H9 (cell line): ENCODE results near the gene GDF15. TPM values are rescaled to one million over a fixed set of nuclear protein-coding genes. Genes with fewer than 3 reads are reported as not detected.

Experiments used
- DNase-seq: peaks from one replicate; pipeline ENCODE4 v3.0.0-alpha.2; 2017
- H2AFZ ChIP-seq: one replicate; pipeline ENCODE4 v1.6.1; 2013; ENCODE audit warnings: mild to moderate bottlenecking, low read length, control low read depth, moderate library complexity
- H2AK5ac ChIP-seq: 2 replicates; pipeline ENCODE4 v1.6.1; 2013; ENCODE audit warnings: low read length, control low read depth, mixed read lengths; ENCODE audit not compliant: insufficient read length
- H2BK120ac ChIP-seq: one replicate; pipeline ENCODE4 v1.6.1; 2013; ENCODE audit warnings: low read depth, mild to moderate bottlenecking, low read length, control low read depth, inconsistent platforms; ENCODE audit not compliant: poor library complexity, severe bottlenecking
- H2BK12ac ChIP-seq: 2 replicates; pipeline ENCODE4 v1.6.1; 2013; ENCODE audit warnings: low read length, control low read depth, mixed read lengths, low read depth; ENCODE audit not compliant: insufficient read length
- H2BK15ac ChIP-seq: 2 replicates; pipeline ENCODE4 v1.6.1; 2013; ENCODE audit warnings: low read depth, low read length, control low read depth
- H2BK20ac ChIP-seq: one replicate; pipeline ENCODE4 v1.6.1; 2013; ENCODE audit warnings: low read depth, mild to moderate bottlenecking, low read length, control low read depth, inconsistent platforms; ENCODE audit not compliant: poor library complexity, severe bottlenecking
- H2BK5ac ChIP-seq: 2 replicates; pipeline ENCODE4 v1.6.1; 2013; ENCODE audit warnings: low read length, control low read depth, mixed read lengths; ENCODE audit not compliant: insufficient read length
- H3K14ac ChIP-seq: 2 replicates; pipeline ENCODE4 v1.6.1; 2013; ENCODE audit warnings: low read length, control low read depth; ENCODE audit not compliant: insufficient read depth
- H3K18ac ChIP-seq: 2 replicates; pipeline ENCODE4 v1.6.1; 2013; ENCODE audit warnings: low read depth, mild to moderate bottlenecking, mixed read lengths, low read length, control low read depth; ENCODE audit not compliant: insufficient read length
- H3K23ac ChIP-seq: 2 replicates; pipeline ENCODE4 v1.6.1; 2013; ENCODE audit warnings: low read length, control low read depth, mixed read lengths, low read depth; ENCODE audit not compliant: insufficient read length
- H3K23me2 ChIP-seq: 2 replicates; pipeline ENCODE4 v1.6.1; 2013; ENCODE audit warnings: low read depth, mild to moderate bottlenecking, mixed read lengths, low read length, control low read depth; ENCODE audit not compliant: insufficient read length, poor library complexity, severe bottlenecking
- H3K27ac ChIP-seq: 2 replicates; pipeline ENCODE4 v1.5.1; 2013; ENCODE audit warnings: low read length, control low read depth, mixed read lengths, low read depth; ENCODE audit not compliant: insufficient read length
- H3K27me3 ChIP-seq: 2 replicates; pipeline ENCODE4 v1.6.1; 2013; ENCODE audit warnings: low read length, control low read depth, inconsistent platforms; ENCODE audit not compliant: insufficient read depth
- H3K4ac ChIP-seq: 2 replicates; pipeline ENCODE4 v1.6.1; 2013; ENCODE audit warnings: low read depth, mild to moderate bottlenecking, control low read depth, inconsistent platforms, low read length, moderate library complexity
- H3K4me1 ChIP-seq: 2 replicates; pipeline ENCODE4 v1.6.1; 2013; ENCODE audit warnings: low read length, control low read depth, inconsistent platforms; ENCODE audit not compliant: insufficient read depth
- H3K4me2 ChIP-seq: 2 replicates; pipeline ENCODE4 v1.6.1; 2013; ENCODE audit warnings: low read length, control low read depth, mixed read lengths; ENCODE audit not compliant: insufficient read length, insufficient read depth
- H3K56ac ChIP-seq: 2 replicates; pipeline ENCODE4 v1.6.1; 2013; ENCODE audit warnings: low read depth, mild to moderate bottlenecking, mixed read lengths, low read length, control low read depth; ENCODE audit not compliant: insufficient read length
- H3K79me1 ChIP-seq: 2 replicates; pipeline ENCODE4 v1.6.1; 2013; ENCODE audit warnings: low read depth, mild to moderate bottlenecking, moderate library complexity, low read length, control low read depth, inconsistent platforms; ENCODE audit not compliant: insufficient read depth, poor library complexity, severe bottlenecking
- H3K79me2 ChIP-seq: 2 replicates; pipeline ENCODE4 v1.6.1; 2013; ENCODE audit warnings: low read length, control low read depth, inconsistent platforms; ENCODE audit not compliant: insufficient read depth
- H3K9ac ChIP-seq: 2 replicates; pipeline ENCODE4 v1.6.1; 2013; ENCODE audit warnings: low read length, control low read depth, mixed read lengths; ENCODE audit not compliant: insufficient read length; ENCODE audit errors: extremely low read depth
- H3K9me3 ChIP-seq: one replicate; pipeline ENCODE4 v1.6.1; 2013; ENCODE audit warnings: low read depth, low read length, inconsistent platforms; ENCODE audit not compliant: control insufficient read depth
- H3T11ph ChIP-seq: one replicate; pipeline ENCODE4 v1.6.1; 2013; ENCODE audit warnings: mild to moderate bottlenecking, low read length, control low read depth, inconsistent platforms
- H4K20me1 ChIP-seq: one replicate; pipeline ENCODE4 v1.6.1; 2013; ENCODE audit not compliant: control insufficient read depth, insufficient read length, insufficient read depth
- H4K5ac ChIP-seq: 2 replicates; pipeline ENCODE4 v1.6.1; 2013; ENCODE audit warnings: low read depth, mild to moderate bottlenecking, mixed read lengths, low read length, control low read depth; ENCODE audit not compliant: insufficient read length
- H4K8ac ChIP-seq: replicated peaks from 2 replicates; pipeline ENCODE4 v1.6.1; 2013; ENCODE audit warnings: low read length, control low read depth, mixed read lengths, low read depth; ENCODE audit not compliant: insufficient read length
- H4K91ac ChIP-seq: 2 replicates; pipeline ENCODE4 v1.6.1; 2013; ENCODE audit warnings: low read depth, mild to moderate bottlenecking, moderate library complexity, mixed read lengths, low read length, control low read depth; ENCODE audit not compliant: insufficient read length
- H3K27ac Mint-ChIP-seq, 3 experiments: 2 replicates in 2 of 3; 3 replicates in 1 of 3; pipeline ENCODE4 v1.8.0; 2020 to 2021; ENCODE audit warnings: mixed read lengths in 3 of 3, mild to moderate bottlenecking in 1 of 3, moderate library complexity in 1 of 3
- H3K27me3 Mint-ChIP-seq: 2 replicates; pipeline ENCODE4 v1.8.0; 2021; ENCODE audit warnings: low read depth, mild to moderate bottlenecking, moderate library complexity, mixed read lengths
- H3K36me3 Mint-ChIP-seq, 3 experiments: 2 replicates in 2 of 3; 3 replicates in 1 of 3; pipeline ENCODE4 v1.8.0; 2020 to 2021; ENCODE audit warnings: low read depth in 3 of 3, mixed read lengths in 3 of 3; ENCODE audit not compliant: insufficient read depth in 1 of 3
- H3K4me1 Mint-ChIP-seq, 2 experiments: 2 replicates each; pipeline ENCODE4 v1.8.0; 2020; ENCODE audit warnings: mixed read lengths in 2 of 2
- H3K4me3 Mint-ChIP-seq, 2 experiments: 2 replicates in 1 of 2; 3 replicates in 1 of 2; pipeline ENCODE4 v1.8.0; 2020 to 2021; ENCODE audit warnings: mild to moderate bottlenecking in 2 of 2, mixed read lengths in 2 of 2, moderate library complexity in 1 of 2
- H3K9me3 Mint-ChIP-seq, 2 experiments: 2 replicates in 1 of 2; 3 replicates in 1 of 2; pipeline ENCODE4 v1.8.0; 2020; ENCODE audit warnings: mild to moderate bottlenecking in 2 of 2, mixed read lengths in 2 of 2, moderate library complexity in 1 of 2
- CTCF ChIP-seq: fragments of 200-600 bp; sonication (generic); conservative IDR thresholded peaks from 3 replicates; pipeline ENCODE4 v1.8.0; 2021; ENCODE audit warnings: antibody characterized with exemption, mild to moderate bottlenecking
- WGBS: extraction: QIAGEN DNeasy Blood & Tissue Kit; methylation state at CpG from one replicate; pipeline ENCODE4 v1.1.7; 2013; ENCODE audit warnings: missing lambda C conversion rate, low lambda C conversion rate, mixed read lengths; ENCODE audit not compliant: insufficient read length; ENCODE audit errors: extremely low coverage; 5-methylcytosine and 5-hydroxymethylcytosine counted together
- total RNA-seq: library from RNA; stranded (reverse); gene quantifications from 2 replicates; pipeline ENCODE4 v1.2.1, GENCODE V29; 2021

GDF15 gene
- total RNA-seq, 1 experiment from 2014 or later: 5.7 TPM

- H3K9me3 Mint-ChIP-seq: no peaks in the 10 kb centered on the region; a peak in 2 of 5 replicates
- H3K9me3 ChIP-seq: no peaks in the 10 kb centered on the region
- H4K8ac ChIP-seq: no peak overlapping the region
- no peak overlapping the region for H2BK12ac ChIP-seq
- no peak overlapping the region for H3K27ac Mint-ChIP-seq
- H3K36me3 Mint-ChIP-seq: peaks cover 0 to 5% (median 0%) of the 10 kb centered on the region in 3 experiments; a peak in 1 of 7 replicates
- peak overlapping the region in 1 of 2 experiments; percentile 4; a peak in 2 of 5 replicates for H3K4me3 Mint-ChIP-seq
- H4K20me1 ChIP-seq: no peaks in the 10 kb centered on the region
- peaks cover 47 to 61% of the 10 kb centered on the region in 2 experiments for H3K4me1 Mint-ChIP-seq
- H2BK5ac ChIP-seq: no peak overlapping the region
- no peak overlapping the region for H3K56ac ChIP-seq
- no peak overlapping the region for H3K27ac ChIP-seq
- no peak overlapping the region for H3K4me2 ChIP-seq
- no peaks in the 10 kb centered on the region for H3K79me1 ChIP-seq
- no peak overlapping the region for H2BK120ac ChIP-seq
- H3T11ph ChIP-seq: no peak overlapping the region
- H2AFZ ChIP-seq: no peak overlapping the region
- H3K27me3 Mint-ChIP-seq: peaks cover 49% of the 10 kb centered on the region
- no peak overlapping the region for H2AK5ac ChIP-seq
- H3K18ac ChIP-seq: no peak overlapping the region
- no peak overlapping the region for H3K4ac ChIP-seq
- H4K5ac ChIP-seq: no peak overlapping the region
- H4K91ac ChIP-seq: no peak overlapping the region
- H3K9ac ChIP-seq: no peak overlapping the region
- H3K79me2 ChIP-seq: no peaks in the 10 kb centered on the region
- peaks cover 13% of the 10 kb centered on the region for H3K23me2 ChIP-seq
- no peak overlapping the region for H3K23ac ChIP-seq
- no peaks in the 10 kb centered on the region; the same call in 1 of the 2 replicates for H3K27me3 ChIP-seq
- peaks cover 8% of the 10 kb centered on the region; the same call in 1 of the 2 replicates for H3K4me1 ChIP-seq
- no peak overlapping the region for H3K14ac ChIP-seq
- no peak overlapping the region for H2BK20ac ChIP-seq
- WGBS: no CpG with 5 or more reads among the region's 12 CpGs
- no peak for DNase-seq
- TF ChIP-seq CTCF: no peak
- no peak overlapping the region for H2BK15ac ChIP-seq
Observed at GRCh38 chr19:18421371-18421959, 35.5 kb downstream of the GDF15 start.
